GM21737 (cell line): ENCODE data around the gene KMT2D.
A peak's percentile ranks its signal among the peaks of the same experiment; 100 is the strongest.

ENCODE experiments used
- ATAC-seq: cut with Tn5 transposase; IDR thresholded peaks from one replicate; pipeline ENCODE4 v1.9.1; 2021; ENCODE audit warnings: mild to moderate bottlenecking, moderate library complexity; ENCODE audit not compliant: unreplicated experiment

KMT2D gene

GRCh38 chr12:49022558-49023178 lies 37.9 kb downstream of the KMT2D start:
- ATAC-seq, result no peak

GRCh38 chr12:49021292-49021915 lies 39.2 kb downstream of the KMT2D start:
- no peak for ATAC-seq

GRCh38 chr12:49020441-49020840 lies 40.2 kb downstream of the KMT2D start:
- no peak for ATAC-seq

- ATAC-seq, result no peak
Measured at GRCh38 chr12:49019443-49020324, 40.9 kb downstream of the KMT2D start.

GRCh38 chr12:49019120-49019430 lies 41.5 kb downstream of the KMT2D start:
- no peak for ATAC-seq

- peak; percentile 81 for ATAC-seq
Measured at GRCh38 chr12:49018261-49019119, 42.1 kb downstream of the KMT2D start, which contains the start of gene PRKAG1. PRKAG1 (minus strand) TSS chr12:49018776; CDS start chr12:49018740, 36 bp downstream.

- peak; percentile 16 for ATAC-seq
Measured at GRCh38 chr12:49017891-49018260, 42.7 kb downstream of the KMT2D start.

- ATAC-seq, result no peak
Measured at GRCh38 chr12:49015196-49015595, 45.4 kb downstream of the KMT2D start.

- ATAC-seq, result no peak
Measured at GRCh38 chr12:49014547-49014946, 46.0 kb downstream of the KMT2D start.

GRCh38 chr12:49013428-49013827 lies 47.2 kb downstream of the KMT2D start:
- no peak for ATAC-seq

- no peak for ATAC-seq
Measured at GRCh38 chr12:49012739-49013138, 47.9 kb downstream of the KMT2D start.
